Measurements from ENCODE around the gene TRIM37.

The TRIM37 gene

GRCh38 chr17:58970609-58971450 is 135.8 kb downstream of the TRIM37 start:
- H3K4me3 ChIP-seq (ENCODE audit: low read depth, low read length), result no peak overlapping the region
- no peak for DNase-seq (ENCODE audit: low read depth)
- no peak for TF ChIP-seq CTCF (IDR thresholded peaks at IDR 0.05; ENCODE audit: low read depth, low read length, missing control alignments)

GRCh38 chr17:58969612-58970011 is 137.1 kb downstream of the TRIM37 start:
- H3K4me3 ChIP-seq (ENCODE audit: low read depth, low read length), result no peak overlapping the region
- no peak for TF ChIP-seq CTCF (IDR thresholded peaks at IDR 0.05; ENCODE audit: low read depth, low read length, missing control alignments)
- DNase-seq (ENCODE audit: low read depth), result no peak

- H3K4me3 ChIP-seq (ENCODE audit: low read depth, low read length), result no peak overlapping the region
- DNase-seq (ENCODE audit: low read depth), result no peak
- no peak for TF ChIP-seq CTCF (IDR thresholded peaks at IDR 0.05; ENCODE audit: low read depth, low read length, missing control alignments)
These were observed 137.5 kb downstream of the TRIM37 start for GRCh38 chr17:58969156-58969555.

GRCh38 chr17:58968426-58969061 is 138.1 kb downstream of the TRIM37 start:
- H3K4me3 ChIP-seq (ENCODE audit: low read depth, low read length), result no peak overlapping the region
- TF ChIP-seq CTCF (IDR thresholded peaks at IDR 0.05; ENCODE audit: low read depth, low read length, missing control alignments), result no peak
- DNase-seq (ENCODE audit: low read depth), result no peak

- no peak overlapping the region for H3K4me3 ChIP-seq (ENCODE audit: low read depth, low read length)
- TF ChIP-seq CTCF (IDR thresholded peaks at IDR 0.05; ENCODE audit: low read depth, low read length, missing control alignments), result no peak
- DNase-seq (ENCODE audit: low read depth), result no peak
These were observed 140.5 kb downstream of the TRIM37 start for GRCh38 chr17:58966208-58966607.

GRCh38 chr17:58965221-58965620 is 141.5 kb downstream of the TRIM37 start:
- TF ChIP-seq CTCF (IDR thresholded peaks at IDR 0.05; ENCODE audit: low read depth, low read length, missing control alignments), result no peak
- H3K4me3 ChIP-seq (ENCODE audit: low read depth, low read length), result no peak overlapping the region
- DNase-seq (ENCODE audit: low read depth), result no peak

Data from GM12864 (cell line).